Type B pancreatic cell (in vitro differentiated cells): ENCODE data around the gene KLHDC7A. TPM values are rescaled to one million over a fixed set of nuclear protein-coding genes. Genes with fewer than 3 reads are reported as not detected.

ENCODE experiments used
- DNase-seq: peaks from one replicate; pipeline ENCODE4 v3.0.0; 2021; ENCODE audit warnings: mixed read lengths; ENCODE audit not compliant: unreplicated experiment; ENCODE audit errors: extremely low spot score
- H3K27ac Mint-ChIP-seq: 2 replicates; pipeline ENCODE4 v1.8.0; 2021; ENCODE audit warnings: mild to moderate bottlenecking, mixed read lengths
- H3K27me3 Mint-ChIP-seq: 2 replicates; pipeline ENCODE4 v1.8.0; 2021; ENCODE audit warnings: mixed read lengths
- H3K36me3 Mint-ChIP-seq: 2 replicates; pipeline ENCODE4 v1.8.0; 2021; ENCODE audit warnings: mixed read lengths
- H3K4me1 Mint-ChIP-seq: one replicate; pipeline ENCODE4 v1.8.0; 2021; ENCODE audit warnings: mixed read lengths; ENCODE audit not compliant: unreplicated experiment
- H3K4me3 Mint-ChIP-seq: 2 replicates; pipeline ENCODE4 v1.8.0; 2021; ENCODE audit warnings: mild to moderate bottlenecking, mixed read lengths
- H3K9me3 Mint-ChIP-seq: 2 replicates; pipeline ENCODE4 v1.8.0; 2021; ENCODE audit warnings: mixed read lengths
- CTCF ChIP-seq: fragments of 200-600 bp; sonication (generic); conservative IDR thresholded peaks from 2 replicates; pipeline ENCODE4 v1.5.0; 2021; ENCODE audit warnings: antibody characterized with exemption, mild to moderate bottlenecking
- total RNA-seq: library from RNA; stranded (reverse); gene quantifications from 2 replicates; pipeline ENCODE4 v1.2.1, GENCODE V29; 2021; ENCODE audit warnings: low replicate concordance

Gene KLHDC7A
- total RNA-seq, 1 donor from 2014 or later: 0.94 TPM

- no peak for TF ChIP-seq CTCF
- H3K4me1 Mint-ChIP-seq: no peaks in the 10 kb centered on the region
- no peak overlapping the region for H3K27ac Mint-ChIP-seq
- H3K36me3 Mint-ChIP-seq: no peaks in the 10 kb centered on the region
- H3K9me3 Mint-ChIP-seq: no peaks in the 10 kb centered on the region
- no peak for DNase-seq
- H3K27me3 Mint-ChIP-seq: peaks cover 29% of the 10 kb centered on the region
- H3K4me3 Mint-ChIP-seq: no peak overlapping the region
These were observed 46.8 kb downstream of the KLHDC7A start for GRCh38 chr1:18527514-18527913.

- Mint-ChIP-seq H3K27me3 (peaks cover 33% of the 10 kb centered on the region), H3K9me3 (no peaks in the 10 kb centered on the region), H3K36me3 (no peaks in the 10 kb centered on the region), H3K4me3 (no peak overlapping the region), H3K4me1 (no peaks in the 10 kb centered on the region), H3K27ac (no peak overlapping the region)
- TF ChIP-seq CTCF: no peak
- no peak for DNase-seq
These were observed 47.2 kb downstream of the KLHDC7A start for GRCh38 chr1:18527921-18528320.

- Mint-ChIP-seq H3K4me1 (no peaks in the 10 kb centered on the region), H3K27me3 (peaks cover 35% of the 10 kb centered on the region), H3K9me3 (no peaks in the 10 kb centered on the region), H3K27ac (no peak overlapping the region), H3K4me3 (no peak overlapping the region), H3K36me3 (no peaks in the 10 kb centered on the region)
- no peak for DNase-seq
- no peak for TF ChIP-seq CTCF
These were observed 47.9 kb downstream of the KLHDC7A start for GRCh38 chr1:18528616-18529015.

GRCh38 chr1:18529714-18530113 lies 49.0 kb downstream of the KLHDC7A start:
- Mint-ChIP-seq H3K27me3 (peaks cover 40% of the 10 kb centered on the region), H3K27ac (no peak overlapping the region), H3K36me3 (no peaks in the 10 kb centered on the region), H3K9me3 (no peaks in the 10 kb centered on the region), H3K4me3 (no peak overlapping the region), H3K4me1 (no peaks in the 10 kb centered on the region)
- DNase-seq: no peak
- no peak for TF ChIP-seq CTCF

GRCh38 chr1:18530587-18531502 lies 50.1 kb downstream of the KLHDC7A start:
- Mint-ChIP-seq H3K27ac (no peak overlapping the region), H3K4me1 (no peaks in the 10 kb centered on the region), H3K4me3 (no peak overlapping the region), H3K9me3 (no peaks in the 10 kb centered on the region), H3K27me3 (peaks cover 49% of the 10 kb centered on the region), H3K36me3 (no peaks in the 10 kb centered on the region)
- peak; percentile 48 for TF ChIP-seq CTCF
- no peak for DNase-seq
